ENCODE data around the gene ARHGAP26.
"Not testable (repeated sequence)": the region's sequence is repeated elsewhere in the genome, so short reads cannot be mapped to it uniquely, and the experiment has no call there.

Gene ARHGAP26

GRCh38 chr5:142945845-142946244 is 175.7 kb downstream of the ARHGAP26 start:
- no peak for DNase-seq (ENCODE audit: low read depth)
- TF ChIP-seq CTCF (IDR thresholded peaks at IDR 0.05; ENCODE audit: low read depth, low read length, missing control alignments) = no peak
- no peak overlapping the region for H3K4me3 ChIP-seq (ENCODE audit: low read depth, low read length)

GRCh38 chr5:142946547-142947426 is 176.6 kb downstream of the ARHGAP26 start:
- no peak for DNase-seq (ENCODE audit: low read depth)
- H3K4me3 ChIP-seq (ENCODE audit: low read depth, low read length) = no peak overlapping the region
- no peak for TF ChIP-seq CTCF (IDR thresholded peaks at IDR 0.05; ENCODE audit: low read depth, low read length, missing control alignments)

GRCh38 chr5:142947427-142947709 is 177.2 kb downstream of the ARHGAP26 start:
- no peak for DNase-seq (ENCODE audit: low read depth)
- H3K4me3 ChIP-seq (ENCODE audit: low read depth, low read length) = no peak overlapping the region
- TF ChIP-seq CTCF (IDR thresholded peaks at IDR 0.05; ENCODE audit: low read depth, low read length, missing control alignments) = no peak

- no peak for DNase-seq (ENCODE audit: low read depth)
- TF ChIP-seq CTCF (IDR thresholded peaks at IDR 0.05; ENCODE audit: low read depth, low read length, missing control alignments) = no peak
- H3K4me3 ChIP-seq (ENCODE audit: low read depth, low read length) = no peak overlapping the region
These were observed 182.1 kb downstream of the ARHGAP26 start for GRCh38 chr5:142952229-142952628.

GRCh38 chr5:142952871-142953270 is 182.7 kb downstream of the ARHGAP26 start:
- not testable (repeated sequence) for DNase-seq (ENCODE audit: low read depth)

GRCh38 chr5:142954455-142954854 is 184.3 kb downstream of the ARHGAP26 start:
- H3K4me3 ChIP-seq (ENCODE audit: low read depth, low read length) = no peak overlapping the region
- TF ChIP-seq CTCF (IDR thresholded peaks at IDR 0.05; ENCODE audit: low read depth, low read length, missing control alignments) = no peak
- no peak for DNase-seq (ENCODE audit: low read depth)

More at GRCh38 chr5:142952871-142953270, 182.7 kb downstream of the ARHGAP26 start:
- not testable (repeated sequence) for H3K4me3 ChIP-seq (ENCODE audit: low read depth, low read length)

- TF ChIP-seq CTCF (IDR thresholded peaks at IDR 0.05; ENCODE audit: low read depth, low read length, missing control alignments) = no peak
- no peak overlapping the region for H3K4me3 ChIP-seq (ENCODE audit: low read depth, low read length)
- no peak for DNase-seq (ENCODE audit: low read depth)
These were observed 185.5 kb downstream of the ARHGAP26 start for GRCh38 chr5:142955628-142956027.
